BLaER1 (cell line): ENCODE data around the gene GJB5.
"Not testable (repeated sequence)": the region's sequence is repeated elsewhere in the genome, so short reads cannot be mapped to it uniquely, and the experiment has no call there.

Experiments
- H3K27ac ChIP-seq: shearing (Covaris generic); formaldehyde crosslinking; 2 replicates; pipeline ENCODE4 v1.8.1; 2022
- H3K27me3 ChIP-seq: shearing (Covaris generic); formaldehyde crosslinking; 2 replicates; pipeline ENCODE4 v1.8.1; 2022
- H3K36me3 ChIP-seq: shearing (Covaris generic); formaldehyde crosslinking; 2 replicates; pipeline ENCODE4 v1.8.1; 2022
- H3K4me1 ChIP-seq: shearing (Covaris generic); formaldehyde crosslinking; 2 replicates; pipeline ENCODE4 v1.8.1; 2022
- H3K4me2 ChIP-seq: shearing (Covaris generic); formaldehyde crosslinking; 2 replicates; pipeline ENCODE4 v1.8.1; 2022
- H3K4me3 ChIP-seq: shearing (Covaris generic); formaldehyde crosslinking; 2 replicates; pipeline ENCODE4 v1.8.1; 2022
- H3K9ac ChIP-seq: shearing (Covaris generic); formaldehyde crosslinking; 2 replicates; pipeline ENCODE4 v1.8.1; 2022
- H3K9me3 ChIP-seq: shearing (Covaris generic); formaldehyde crosslinking; 2 replicates; pipeline ENCODE4 v1.8.1; 2022
- H4K20me1 ChIP-seq: shearing (Covaris generic); formaldehyde crosslinking; 2 replicates; pipeline ENCODE4 v1.8.1; 2022
- Cebpa-rat ChIP-seq: shearing (Covaris generic); IDR thresholded peaks from 2 replicates; pipeline ENCODE4 v1.8.1; 2022

GJB5 gene

DNA sequence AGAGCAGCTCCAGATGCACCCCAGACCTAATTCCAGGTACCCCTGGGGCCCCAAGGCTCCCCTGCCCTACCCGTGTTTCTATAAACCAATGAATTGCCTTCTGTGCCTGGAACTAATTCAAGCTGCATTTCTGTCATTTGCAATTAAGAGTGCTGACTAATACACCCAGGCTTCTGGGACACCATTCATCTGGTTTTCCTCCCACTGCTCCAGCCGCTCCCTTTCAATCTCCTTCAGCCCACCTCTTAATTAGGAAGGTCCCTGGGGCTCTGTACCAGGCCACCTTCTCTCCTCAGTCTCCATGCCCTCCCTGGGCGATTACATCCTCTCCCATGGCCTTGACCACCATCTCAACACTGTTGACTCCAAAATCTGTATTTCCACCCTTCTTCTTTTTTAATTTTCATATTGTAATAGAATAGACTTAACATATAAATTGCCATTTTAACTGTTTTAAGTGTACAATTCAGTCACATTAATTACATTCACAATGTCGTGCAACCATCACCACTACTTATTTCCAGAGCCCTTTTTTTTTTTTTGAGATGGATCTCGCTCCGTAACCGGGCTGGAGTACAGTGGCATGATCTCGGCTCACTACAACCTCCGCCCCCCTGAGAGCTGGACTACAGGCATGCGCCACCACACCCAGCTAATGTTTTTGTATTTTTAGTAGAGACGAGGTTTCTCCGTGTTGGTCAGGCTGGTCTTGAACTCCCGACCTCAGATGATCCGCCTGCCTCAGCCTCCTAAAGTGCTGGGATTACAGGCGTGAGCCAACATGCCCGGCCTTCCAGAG, 16.9 kb downstream of the GJB5 start:
- Histone ChIP-seq H3K27ac (no peak overlapping the region), H3K27me3 (no peaks in the 10 kb centered on the region), H4K20me1 (no peaks in the 10 kb centered on the region), H3K4me1 (0 out of 2 replicates have a peak, but pooled peaks cover 6% of the 10 kb centered on the region), H3K36me3 (no peaks in the 10 kb centered on the region), H3K4me2 (no peak overlapping the region), H3K9me3 (no peaks in the 10 kb centered on the region), H3K4me3 (no peak overlapping the region), H3K9ac (no peak overlapping the region)
- TF ChIP-seq Cebpa-rat = no peak

DNA sequence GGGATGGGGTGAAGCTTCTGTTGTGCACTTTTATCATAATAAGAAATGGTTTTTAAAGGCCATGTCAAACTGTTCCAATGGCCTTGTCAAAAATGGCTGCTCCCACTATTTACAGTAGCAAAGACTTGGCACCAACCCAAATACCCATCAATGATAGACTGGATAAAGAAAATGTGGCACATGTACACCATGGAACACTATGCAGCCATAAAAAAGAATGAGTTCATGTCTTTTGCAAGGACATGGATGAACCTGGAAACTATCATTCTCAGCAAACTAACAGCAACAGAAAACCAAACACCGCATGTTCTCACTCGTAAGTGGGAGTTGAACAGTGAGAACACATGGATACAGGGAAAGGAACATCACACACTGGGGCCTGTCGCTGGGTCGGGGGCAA, 18.3 kb downstream of the GJB5 start:
- not testable (repeated sequence) for H3K4me2 ChIP-seq, H3K27ac ChIP-seq, H3K9me3 ChIP-seq, H3K4me1 ChIP-seq, H3K4me3 ChIP-seq, H3K27me3 ChIP-seq, H4K20me1 ChIP-seq, H3K36me3 ChIP-seq, H3K9ac ChIP-seq

DNA sequence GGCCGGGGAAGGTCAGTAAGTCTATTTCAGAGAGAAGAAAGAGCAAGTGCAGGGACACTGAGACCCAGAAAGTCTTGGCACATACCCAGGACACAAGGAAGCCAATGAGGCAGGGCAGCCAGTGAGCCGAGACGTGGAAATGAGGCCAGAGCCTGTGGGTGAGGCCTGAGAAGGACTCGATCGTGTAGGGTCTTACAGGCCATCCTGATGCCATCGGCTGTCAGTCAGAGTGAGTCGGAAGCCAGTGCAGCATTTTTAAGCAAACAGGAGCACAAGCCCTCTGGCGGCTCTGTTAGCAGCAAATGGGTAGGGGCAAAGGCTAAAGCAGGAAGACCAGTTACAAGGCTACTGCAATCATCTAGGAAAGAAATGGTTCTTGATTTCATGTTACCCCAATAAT, 20.1 kb downstream of the GJB5 start:
- H3K27ac ChIP-seq = no peak overlapping the region
- H3K36me3 ChIP-seq = no peaks in the 10 kb centered on the region
- H3K9ac ChIP-seq = no peak overlapping the region
- H3K4me2 ChIP-seq = no peak overlapping the region
- peaks cover 8% of the 10 kb centered on the region for H3K27me3 ChIP-seq
- H3K4me1 ChIP-seq = 0 out of 2 replicates have a peak, but pooled peaks cover 6% of the 10 kb centered on the region
- H4K20me1 ChIP-seq = no peaks in the 10 kb centered on the region
- H3K4me3 ChIP-seq = no peak overlapping the region
- no peaks in the 10 kb centered on the region for H3K9me3 ChIP-seq
- TF ChIP-seq Cebpa-rat = no peak

DNA sequence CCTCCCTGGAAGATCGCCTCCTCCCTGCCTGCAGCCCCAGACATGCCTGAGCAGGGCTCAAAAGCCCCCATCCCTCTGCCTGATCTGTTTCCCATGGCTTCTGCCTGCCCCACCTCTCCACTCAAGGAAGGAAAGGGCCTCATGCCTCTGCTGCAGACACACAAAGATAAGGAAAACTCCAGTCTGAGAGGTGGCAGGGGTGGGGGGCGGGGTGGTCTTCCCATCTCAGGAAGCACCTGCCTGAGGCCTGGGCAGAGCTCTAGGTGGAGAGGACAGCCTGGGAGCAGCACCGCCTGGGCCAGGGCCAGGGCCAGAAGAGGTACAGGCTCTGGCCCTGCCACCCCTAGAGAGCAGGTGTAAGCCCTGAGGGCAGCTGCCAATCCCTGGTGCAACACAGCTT, 22.1 kb downstream of the GJB5 start:
- Histone ChIP-seq H4K20me1 (no peaks in the 10 kb centered on the region), H3K9me3 (no peaks in the 10 kb centered on the region), H3K4me1 (0 out of 2 replicates have a peak, but pooled peaks cover 6% of the 10 kb centered on the region), H3K36me3 (no peaks in the 10 kb centered on the region), H3K9ac (no peak overlapping the region), H3K27ac (no peak overlapping the region), H3K4me3 (no peak overlapping the region), H3K4me2 (no peak overlapping the region), H3K27me3 (peaks cover 27% of the 10 kb centered on the region)
- no peak for TF ChIP-seq Cebpa-rat

DNA sequence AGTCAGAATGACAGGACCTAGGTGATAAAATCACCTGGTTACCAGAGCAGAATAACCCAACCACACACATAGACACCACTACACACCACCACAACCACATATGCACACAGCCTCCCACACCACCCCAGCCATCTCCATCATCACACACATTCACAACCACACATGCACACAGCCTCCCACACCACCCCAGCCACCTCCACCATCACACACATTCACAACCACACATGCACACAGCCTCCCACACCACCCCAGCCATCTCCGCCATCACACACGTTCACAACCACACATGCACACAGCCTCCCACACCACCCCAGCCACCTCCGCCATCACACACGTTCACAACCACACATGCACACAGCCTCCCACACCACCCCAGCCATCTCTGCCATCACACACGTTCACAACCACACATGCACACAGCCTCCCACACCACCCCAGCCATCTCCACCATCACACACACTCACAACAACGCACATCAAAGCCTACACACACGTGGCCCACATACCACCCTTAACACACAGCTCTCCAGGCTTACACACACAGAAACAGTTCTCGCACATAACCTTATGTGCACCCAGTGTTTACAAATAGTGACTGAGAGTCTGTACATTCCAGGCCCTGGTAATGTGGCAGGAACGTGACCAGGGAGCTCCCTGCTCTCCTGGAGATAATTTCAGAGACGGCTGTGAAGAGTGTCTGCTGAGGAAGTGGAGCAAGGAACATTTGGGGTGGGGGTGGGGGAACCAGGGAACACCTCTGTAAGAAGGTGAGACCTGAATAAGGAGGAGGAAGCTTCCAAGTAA, 22.9 kb downstream of the GJB5 start:
- no peak for TF ChIP-seq Cebpa-rat
- H3K4me2 ChIP-seq = no peak overlapping the region
- H3K9ac ChIP-seq = no peak overlapping the region
- peaks cover 36% of the 10 kb centered on the region for H3K27me3 ChIP-seq
- no peaks in the 10 kb centered on the region for H3K36me3 ChIP-seq
- H3K27ac ChIP-seq = no peak overlapping the region
- no peaks in the 10 kb centered on the region for H3K9me3 ChIP-seq
- H4K20me1 ChIP-seq = no peaks in the 10 kb centered on the region
- H3K4me3 ChIP-seq = no peak overlapping the region
- H3K4me1 ChIP-seq = 0 out of 2 replicates have a peak, but pooled peaks cover 6% of the 10 kb centered on the region

GRCh38 chr1:34778381-34778780, 23.5 kb downstream of the GJB5 start:
- Histone ChIP-seq H3K4me2 (no peak overlapping the region), H3K9ac (no peak overlapping the region), H3K4me3 (no peak overlapping the region), H3K27ac (no peak overlapping the region), H3K36me3 (no peaks in the 10 kb centered on the region), H3K9me3 (no peaks in the 10 kb centered on the region), H3K27me3 (peaks cover 40% of the 10 kb centered on the region), H3K4me1 (0 out of 2 replicates have a peak, but pooled peaks cover 6% of the 10 kb centered on the region), H4K20me1 (no peaks in the 10 kb centered on the region)
- TF ChIP-seq Cebpa-rat = no peak

- no peaks in the 10 kb centered on the region for H4K20me1 ChIP-seq
- H3K9ac ChIP-seq = no peak overlapping the region
- 0 out of 2 replicates have a peak, but pooled peaks cover 6% of the 10 kb centered on the region for H3K4me1 ChIP-seq
- TF ChIP-seq Cebpa-rat = no peak
- H3K36me3 ChIP-seq = no peaks in the 10 kb centered on the region
- H3K27ac ChIP-seq = no peak overlapping the region
- no peak overlapping the region for H3K4me3 ChIP-seq
- no peaks in the 10 kb centered on the region for H3K9me3 ChIP-seq
- peaks cover 40% of the 10 kb centered on the region for H3K27me3 ChIP-seq
- no peak overlapping the region for H3K4me2 ChIP-seq
Observed at GRCh38 chr1:34779005-34779404, 24.2 kb downstream of the GJB5 start.

DNA sequence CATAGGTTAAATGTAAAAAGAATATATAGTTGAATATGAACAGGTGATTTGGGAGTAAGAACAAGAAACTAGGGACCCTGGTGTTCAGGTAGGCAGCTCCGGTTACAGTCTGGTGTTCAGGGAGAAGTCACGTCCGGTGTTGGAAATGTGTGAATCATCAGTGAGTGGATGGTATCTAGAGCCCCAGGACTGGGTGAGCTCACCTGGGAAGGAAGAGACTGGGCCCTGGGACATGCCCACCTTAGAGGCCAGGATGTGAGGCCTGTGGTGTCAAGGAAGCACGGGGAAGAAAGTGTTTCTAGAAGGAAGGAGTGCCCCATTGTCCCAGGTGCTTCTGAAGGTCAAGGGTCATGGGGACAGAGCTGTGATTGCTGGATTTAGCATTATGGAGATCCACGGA, 24.7 kb downstream of the GJB5 start:
- no peaks in the 10 kb centered on the region for H3K9me3 ChIP-seq
- TF ChIP-seq Cebpa-rat = no peak
- peaks cover 40% of the 10 kb centered on the region for H3K27me3 ChIP-seq
- H3K4me3 ChIP-seq = no peak overlapping the region
- H3K36me3 ChIP-seq = no peaks in the 10 kb centered on the region
- H3K27ac ChIP-seq = no peak overlapping the region
- no peaks in the 10 kb centered on the region for H4K20me1 ChIP-seq
- H3K4me2 ChIP-seq = no peak overlapping the region
- no peak overlapping the region for H3K9ac ChIP-seq
- 0 out of 2 replicates have a peak, but pooled peaks cover 6% of the 10 kb centered on the region for H3K4me1 ChIP-seq

DNA sequence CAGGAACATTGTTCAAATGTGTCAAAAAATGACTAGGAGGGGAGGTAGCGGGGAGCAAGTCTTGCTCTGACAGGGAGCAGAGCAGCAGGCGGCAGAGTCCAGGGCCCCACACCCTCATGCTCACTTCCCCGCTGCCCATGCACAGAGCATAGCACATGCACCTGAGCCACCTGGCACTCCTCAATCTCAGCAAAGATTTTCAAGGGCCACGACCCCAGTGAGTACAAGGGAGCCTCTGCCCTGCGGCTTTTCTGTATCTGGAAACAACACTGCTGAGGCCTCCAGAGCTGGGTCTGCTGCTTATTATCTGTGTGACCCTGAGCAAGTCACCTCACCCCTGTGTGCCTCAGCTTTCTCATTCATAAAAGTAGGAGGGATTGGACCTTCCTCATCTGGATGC, 25.1 kb downstream of the GJB5 start:
- Histone ChIP-seq H3K4me3 (no peak overlapping the region), H3K9me3 (no peaks in the 10 kb centered on the region), H3K4me1 (0 out of 2 replicates have a peak, but pooled peaks cover 1% of the 10 kb centered on the region), H3K27me3 (peaks cover 40% of the 10 kb centered on the region), H3K36me3 (no peaks in the 10 kb centered on the region), H3K9ac (no peak overlapping the region), H3K27ac (no peak overlapping the region), H3K4me2 (no peak overlapping the region), H4K20me1 (no peaks in the 10 kb centered on the region)
- TF ChIP-seq Cebpa-rat = no peak

GRCh38 chr1:34780528-34780927, 25.7 kb downstream of the GJB5 start:
- no peak overlapping the region for H3K27ac ChIP-seq
- H3K4me2 ChIP-seq = no peak overlapping the region
- H3K4me3 ChIP-seq = no peak overlapping the region

More at GRCh38 chr1:34780528-34780927, 25.7 kb downstream of the GJB5 start:
- H3K4me1 ChIP-seq = no peaks in the 10 kb centered on the region; the same call in 1 of the 2 replicates
- TF ChIP-seq Cebpa-rat = no peak
- H3K36me3 ChIP-seq = no peaks in the 10 kb centered on the region
- H3K9me3 ChIP-seq = no peaks in the 10 kb centered on the region
- H3K9ac ChIP-seq = no peak overlapping the region
- peaks cover 40% of the 10 kb centered on the region for H3K27me3 ChIP-seq
- H4K20me1 ChIP-seq = no peaks in the 10 kb centered on the region
